ENCODE results near the gene SLC22A23.
A peak's percentile ranks its signal among the peaks of the same experiment; 100 is the strongest.

SLC22A23 gene

DNA sequence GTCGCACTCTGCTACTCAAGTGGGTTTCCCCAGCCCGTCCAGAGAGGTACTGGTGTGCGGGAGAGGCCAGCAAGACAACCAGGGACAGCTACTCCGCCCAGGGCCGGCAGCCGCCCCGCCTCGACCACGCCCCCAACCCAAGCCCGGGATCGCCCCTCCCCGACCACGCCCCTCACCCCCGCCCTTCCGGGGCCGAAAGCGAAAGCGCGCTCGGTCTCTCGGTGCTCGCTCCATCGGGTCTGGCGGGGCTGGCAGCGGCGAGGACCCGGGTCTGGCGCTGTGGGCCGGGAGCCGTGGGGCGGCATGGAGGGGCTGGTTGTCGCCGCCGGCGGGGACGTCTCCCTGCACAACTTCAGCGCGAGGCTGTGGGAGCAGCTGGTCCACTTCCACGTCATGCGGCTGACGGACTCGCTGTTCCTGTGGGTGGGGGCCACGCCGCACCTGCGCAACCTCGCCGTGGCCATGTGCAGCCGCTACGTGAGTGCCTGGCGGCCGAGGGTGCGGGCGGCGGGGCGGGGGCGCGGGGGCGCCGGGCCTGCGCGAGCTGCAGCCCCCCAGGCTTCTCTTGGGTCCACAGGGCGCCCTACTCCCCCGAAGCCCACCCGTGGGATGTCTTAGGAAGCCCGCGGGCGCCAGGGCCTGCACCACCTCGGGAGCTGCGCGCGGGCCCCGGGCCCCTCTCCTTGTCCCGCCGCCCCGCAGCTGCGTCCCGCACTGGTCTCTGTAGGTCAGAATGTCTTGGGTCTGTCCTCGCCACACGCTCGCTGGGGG is 197.9 kb downstream of the SLC22A23 start, which contains the start of gene PSMG4:
Gene PSMG4, plus strand, starts transcription at position 228 of the 771 bp plus-strand sequence. Its CDS starts 76 bp downstream, at position 304.
- peak within 1 kb of the TSS; percentile 21 for H3K27ac ChIP-seq (ENCODE audit: low read depth, low read length)
- no peaks in the 10 kb centered on the region; the same call in 1 of the 2 replicates for H4K20me1 ChIP-seq (ENCODE audit: control insufficient read depth, insufficient read depth, low read depth, low read length)
- H3K9me2 ChIP-seq (replicated peaks; ENCODE audit: control insufficient read depth, low read length) = no peaks in the 10 kb centered on the region
- H3K27me3 ChIP-seq (ENCODE audit: control insufficient read depth, low read length) = no peaks in the 10 kb centered on the region
- H3F3A ChIP-seq (ENCODE audit: control insufficient read depth, insufficient read depth) = no peaks in the 10 kb centered on the region
- H3K9me3 ChIP-seq (ENCODE audit: control insufficient read depth, insufficient read depth, low read length) = peaks cover 6% of the 10 kb centered on the region; the same call in 1 of the 2 replicates
- H3K79me2 ChIP-seq (ENCODE audit: control insufficient read depth, low read length) = peaks cover 49% of the 10 kb centered on the region
- H3K4me3 ChIP-seq (ENCODE audit: low read length) = peak within 1 kb of the TSS; percentile 75
- H3K4me1 ChIP-seq (ENCODE audit: control insufficient read depth, low read length) = peaks cover 14% of the 10 kb centered on the region
- TF ChIP-seq, protein P1, sequence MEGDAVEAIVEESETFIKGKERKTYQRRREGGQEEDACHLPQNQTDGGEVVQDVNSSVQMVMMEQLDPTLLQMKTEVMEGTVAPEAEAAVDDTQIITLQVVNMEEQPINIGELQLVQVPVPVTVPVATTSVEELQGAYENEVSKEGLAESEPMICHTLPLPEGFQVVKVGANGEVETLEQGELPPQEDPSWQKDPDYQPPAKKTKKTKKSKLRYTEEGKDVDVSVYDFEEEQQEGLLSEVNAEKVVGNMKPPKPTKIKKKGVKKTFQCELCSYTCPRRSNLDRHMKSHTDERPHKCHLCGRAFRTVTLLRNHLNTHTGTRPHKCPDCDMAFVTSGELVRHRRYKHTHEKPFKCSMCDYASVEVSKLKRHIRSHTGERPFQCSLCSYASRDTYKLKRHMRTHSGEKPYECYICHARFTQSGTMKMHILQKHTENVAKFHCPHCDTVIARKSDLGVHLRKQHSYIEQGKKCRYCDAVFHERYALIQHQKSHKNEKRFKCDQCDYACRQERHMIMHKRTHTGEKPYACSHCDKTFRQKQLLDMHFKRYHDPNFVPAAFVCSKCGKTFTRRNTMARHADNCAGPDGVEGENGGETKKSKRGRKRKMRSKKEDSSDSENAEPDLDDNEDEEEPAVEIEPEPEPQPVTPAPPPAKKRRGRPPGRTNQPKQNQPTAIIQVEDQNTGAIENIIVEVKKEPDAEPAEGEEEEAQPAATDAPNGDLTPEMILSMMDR (IDR thresholded peaks at IDR 0.05; ENCODE audit: low read depth, low read length, poor library complexity, severe bottlenecking) = no peak
- no peak for TF ChIP-seq EZH2phosphoT487 (IDR thresholded peaks at IDR 0.05; ENCODE audit: borderline replicate concordance, low read length)
- peak within 1 kb of the TSS; percentile 87 for H3K4me2 ChIP-seq (ENCODE audit: low read length)
- peaks cover 32% of the 10 kb centered on the region for H3K36me3 ChIP-seq (ENCODE audit: control insufficient read depth, low read length)

DNA sequence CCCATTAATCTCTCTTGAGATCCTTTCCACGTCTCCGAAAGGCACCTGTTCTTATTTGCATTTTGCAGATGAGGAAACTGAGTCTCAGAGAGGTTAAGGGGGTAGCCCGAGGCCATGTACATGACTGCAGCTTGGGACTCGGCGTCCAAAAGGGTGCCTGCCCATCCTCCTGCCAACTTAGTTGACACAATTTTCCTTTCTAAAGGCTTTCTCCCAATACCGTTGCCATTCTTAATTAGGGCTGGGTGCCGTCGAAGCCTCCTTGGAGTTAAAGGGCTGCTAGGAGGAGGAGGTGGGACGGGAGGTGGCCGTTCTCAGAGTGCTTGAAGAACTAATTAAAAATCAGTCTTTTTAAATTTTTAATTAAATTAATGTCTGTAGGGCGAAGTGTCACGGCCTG is 198.6 kb downstream of the SLC22A23 start:
- H3K9me2 ChIP-seq (replicated peaks; ENCODE audit: control insufficient read depth, low read length) = no peaks in the 10 kb centered on the region
- H3K36me3 ChIP-seq (ENCODE audit: control insufficient read depth, low read length) = peaks cover 25% of the 10 kb centered on the region
- TF ChIP-seq, protein P1 (IDR thresholded peaks at IDR 0.05; ENCODE audit: low read depth, low read length, poor library complexity, severe bottlenecking) = no peak
- TF ChIP-seq EZH2phosphoT487 (IDR thresholded peaks at IDR 0.05; ENCODE audit: borderline replicate concordance, low read length) = no peak
- H4K20me1 ChIP-seq (ENCODE audit: control insufficient read depth, insufficient read depth, low read depth, low read length) = no peaks in the 10 kb centered on the region; the same call in 1 of the 2 replicates
- H3K27ac ChIP-seq (ENCODE audit: low read depth, low read length) = no peak overlapping the region
- H3K4me3 ChIP-seq (ENCODE audit: low read length) = peak overlapping the region; percentile 75; the same call in 1 of the 2 replicates
- H3K9me3 ChIP-seq (ENCODE audit: control insufficient read depth, insufficient read depth, low read length) = peaks cover 9% of the 10 kb centered on the region; the same call in 1 of the 2 replicates
- no peaks in the 10 kb centered on the region for H3K27me3 ChIP-seq (ENCODE audit: control insufficient read depth, low read length)
- H3K4me1 ChIP-seq (ENCODE audit: control insufficient read depth, low read length) = peaks cover 14% of the 10 kb centered on the region
- H3K79me2 ChIP-seq (ENCODE audit: control insufficient read depth, low read length) = peaks cover 42% of the 10 kb centered on the region
- no peaks in the 10 kb centered on the region for H3F3A ChIP-seq (ENCODE audit: control insufficient read depth, insufficient read depth)
- H3K4me2 ChIP-seq (ENCODE audit: low read length) = peak overlapping the region; percentile 87

DNA sequence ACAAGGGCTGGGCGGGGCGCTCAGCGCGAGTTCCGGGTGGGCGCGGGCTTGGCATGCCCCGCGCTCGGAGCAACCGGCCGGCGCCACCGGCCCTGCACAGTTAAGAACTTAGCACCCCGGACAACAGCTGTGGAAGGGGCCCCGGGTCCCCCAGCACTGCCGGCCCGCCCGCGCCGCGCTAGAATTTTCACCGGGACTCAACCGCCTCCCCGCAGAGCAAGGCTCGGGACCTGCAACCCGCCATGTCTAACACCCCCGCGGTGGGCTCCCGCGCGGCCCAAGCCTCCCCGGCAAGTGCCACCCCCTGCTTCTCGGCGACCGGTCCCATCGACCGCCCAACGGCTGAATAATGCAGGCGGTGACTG is 203.3 kb downstream of the SLC22A23 start:
- peaks cover 9% of the 10 kb centered on the region for H3K4me1 ChIP-seq (ENCODE audit: control insufficient read depth, low read length)

More for the DNA sequence above, 203.3 kb downstream of the SLC22A23 start:
- H3K27me3 ChIP-seq (ENCODE audit: control insufficient read depth, low read length) = peaks cover 3% of the 10 kb centered on the region; the same call in 1 of the 2 replicates
- no peaks in the 10 kb centered on the region for H3K36me3 ChIP-seq (ENCODE audit: control insufficient read depth, low read length)
- no peaks in the 10 kb centered on the region for H3K79me2 ChIP-seq (ENCODE audit: control insufficient read depth, low read length)
- peaks cover 9% of the 10 kb centered on the region; the same call in 1 of the 2 replicates for H3K9me3 ChIP-seq (ENCODE audit: control insufficient read depth, insufficient read depth, low read length)
- no peaks in the 10 kb centered on the region for H3K9me2 ChIP-seq (replicated peaks; ENCODE audit: control insufficient read depth, low read length)
- H3K4me3 ChIP-seq (ENCODE audit: low read length) = no peak overlapping the region
- TF ChIP-seq, protein P1 (IDR thresholded peaks at IDR 0.05; ENCODE audit: low read depth, low read length, poor library complexity, severe bottlenecking) = no peak
- TF ChIP-seq EZH2phosphoT487 (IDR thresholded peaks at IDR 0.05; ENCODE audit: borderline replicate concordance, low read length) = no peak
- no peaks in the 10 kb centered on the region for H4K20me1 ChIP-seq (ENCODE audit: control insufficient read depth, insufficient read depth, low read depth, low read length)
- no peak overlapping the region for H3K4me2 ChIP-seq (ENCODE audit: low read length)
- H3K27ac ChIP-seq (ENCODE audit: low read depth, low read length) = no peak overlapping the region
- no peaks in the 10 kb centered on the region for H3F3A ChIP-seq (ENCODE audit: control insufficient read depth, insufficient read depth)

All from DOHH2 (cell line).